H9 (cell line): ENCODE results near the gene SULT1E1. TPM values are rescaled to one million over a fixed set of nuclear protein-coding genes. Genes with fewer than 3 reads are reported as not detected.

Source experiments
- DNase-seq: peaks from one replicate; pipeline ENCODE4 v3.0.0-alpha.2; 2017
- H2AFZ ChIP-seq: one replicate; pipeline ENCODE4 v1.6.1; 2013; ENCODE audit warnings: mild to moderate bottlenecking, low read length, control low read depth, moderate library complexity
- H2AK5ac ChIP-seq: 2 replicates; pipeline ENCODE4 v1.6.1; 2013; ENCODE audit warnings: low read length, control low read depth, mixed read lengths; ENCODE audit not compliant: insufficient read length
- H2BK120ac ChIP-seq: one replicate; pipeline ENCODE4 v1.6.1; 2013; ENCODE audit warnings: low read depth, mild to moderate bottlenecking, low read length, control low read depth, inconsistent platforms; ENCODE audit not compliant: poor library complexity, severe bottlenecking
- H2BK12ac ChIP-seq: 2 replicates; pipeline ENCODE4 v1.6.1; 2013; ENCODE audit warnings: low read length, control low read depth, mixed read lengths, low read depth; ENCODE audit not compliant: insufficient read length
- H2BK15ac ChIP-seq: 2 replicates; pipeline ENCODE4 v1.6.1; 2013; ENCODE audit warnings: low read depth, low read length, control low read depth
- H2BK20ac ChIP-seq: one replicate; pipeline ENCODE4 v1.6.1; 2013; ENCODE audit warnings: low read depth, mild to moderate bottlenecking, low read length, control low read depth, inconsistent platforms; ENCODE audit not compliant: poor library complexity, severe bottlenecking
- H2BK5ac ChIP-seq: 2 replicates; pipeline ENCODE4 v1.6.1; 2013; ENCODE audit warnings: low read length, control low read depth, mixed read lengths; ENCODE audit not compliant: insufficient read length
- H3K14ac ChIP-seq: 2 replicates; pipeline ENCODE4 v1.6.1; 2013; ENCODE audit warnings: low read length, control low read depth; ENCODE audit not compliant: insufficient read depth
- H3K18ac ChIP-seq: 2 replicates; pipeline ENCODE4 v1.6.1; 2013; ENCODE audit warnings: low read depth, mild to moderate bottlenecking, mixed read lengths, low read length, control low read depth; ENCODE audit not compliant: insufficient read length
- H3K23ac ChIP-seq: 2 replicates; pipeline ENCODE4 v1.6.1; 2013; ENCODE audit warnings: low read length, control low read depth, mixed read lengths, low read depth; ENCODE audit not compliant: insufficient read length
- H3K23me2 ChIP-seq: 2 replicates; pipeline ENCODE4 v1.6.1; 2013; ENCODE audit warnings: low read depth, mild to moderate bottlenecking, mixed read lengths, low read length, control low read depth; ENCODE audit not compliant: insufficient read length, poor library complexity, severe bottlenecking
- H3K27ac ChIP-seq: 2 replicates; pipeline ENCODE4 v1.5.1; 2013; ENCODE audit warnings: low read length, control low read depth, mixed read lengths, low read depth; ENCODE audit not compliant: insufficient read length
- H3K27me3 ChIP-seq: 2 replicates; pipeline ENCODE4 v1.6.1; 2013; ENCODE audit warnings: low read length, control low read depth, inconsistent platforms; ENCODE audit not compliant: insufficient read depth
- H3K4ac ChIP-seq: 2 replicates; pipeline ENCODE4 v1.6.1; 2013; ENCODE audit warnings: low read depth, mild to moderate bottlenecking, control low read depth, inconsistent platforms, low read length, moderate library complexity
- H3K4me1 ChIP-seq: 2 replicates; pipeline ENCODE4 v1.6.1; 2013; ENCODE audit warnings: low read length, control low read depth, inconsistent platforms; ENCODE audit not compliant: insufficient read depth
- H3K4me2 ChIP-seq: 2 replicates; pipeline ENCODE4 v1.6.1; 2013; ENCODE audit warnings: low read length, control low read depth, mixed read lengths; ENCODE audit not compliant: insufficient read length, insufficient read depth
- H3K56ac ChIP-seq: 2 replicates; pipeline ENCODE4 v1.6.1; 2013; ENCODE audit warnings: low read depth, mild to moderate bottlenecking, mixed read lengths, low read length, control low read depth; ENCODE audit not compliant: insufficient read length
- H3K79me1 ChIP-seq: 2 replicates; pipeline ENCODE4 v1.6.1; 2013; ENCODE audit warnings: low read depth, mild to moderate bottlenecking, moderate library complexity, low read length, control low read depth, inconsistent platforms; ENCODE audit not compliant: insufficient read depth, poor library complexity, severe bottlenecking
- H3K79me2 ChIP-seq: 2 replicates; pipeline ENCODE4 v1.6.1; 2013; ENCODE audit warnings: low read length, control low read depth, inconsistent platforms; ENCODE audit not compliant: insufficient read depth
- H3K9ac ChIP-seq: 2 replicates; pipeline ENCODE4 v1.6.1; 2013; ENCODE audit warnings: low read length, control low read depth, mixed read lengths; ENCODE audit not compliant: insufficient read length; ENCODE audit errors: extremely low read depth
- H3K9me3 ChIP-seq: one replicate; pipeline ENCODE4 v1.6.1; 2013; ENCODE audit warnings: low read depth, low read length, inconsistent platforms; ENCODE audit not compliant: control insufficient read depth
- H3T11ph ChIP-seq: one replicate; pipeline ENCODE4 v1.6.1; 2013; ENCODE audit warnings: mild to moderate bottlenecking, low read length, control low read depth, inconsistent platforms
- H4K20me1 ChIP-seq: one replicate; pipeline ENCODE4 v1.6.1; 2013; ENCODE audit not compliant: control insufficient read depth, insufficient read length, insufficient read depth
- H4K5ac ChIP-seq: 2 replicates; pipeline ENCODE4 v1.6.1; 2013; ENCODE audit warnings: low read depth, mild to moderate bottlenecking, mixed read lengths, low read length, control low read depth; ENCODE audit not compliant: insufficient read length
- H4K8ac ChIP-seq: replicated peaks from 2 replicates; pipeline ENCODE4 v1.6.1; 2013; ENCODE audit warnings: low read length, control low read depth, mixed read lengths, low read depth; ENCODE audit not compliant: insufficient read length
- H4K91ac ChIP-seq: 2 replicates; pipeline ENCODE4 v1.6.1; 2013; ENCODE audit warnings: low read depth, mild to moderate bottlenecking, moderate library complexity, mixed read lengths, low read length, control low read depth; ENCODE audit not compliant: insufficient read length
- H3K27ac Mint-ChIP-seq, 3 experiments: 2 replicates in 2 of 3; 3 replicates in 1 of 3; pipeline ENCODE4 v1.8.0; 2020 to 2021; ENCODE audit warnings: mixed read lengths in 3 of 3, mild to moderate bottlenecking in 1 of 3, moderate library complexity in 1 of 3
- H3K27me3 Mint-ChIP-seq: 2 replicates; pipeline ENCODE4 v1.8.0; 2021; ENCODE audit warnings: low read depth, mild to moderate bottlenecking, moderate library complexity, mixed read lengths
- H3K36me3 Mint-ChIP-seq, 3 experiments: 2 replicates in 2 of 3; 3 replicates in 1 of 3; pipeline ENCODE4 v1.8.0; 2020 to 2021; ENCODE audit warnings: low read depth in 3 of 3, mixed read lengths in 3 of 3; ENCODE audit not compliant: insufficient read depth in 1 of 3
- H3K4me1 Mint-ChIP-seq, 2 experiments: 2 replicates each; pipeline ENCODE4 v1.8.0; 2020; ENCODE audit warnings: mixed read lengths in 2 of 2
- H3K4me3 Mint-ChIP-seq, 2 experiments: 2 replicates in 1 of 2; 3 replicates in 1 of 2; pipeline ENCODE4 v1.8.0; 2020 to 2021; ENCODE audit warnings: mild to moderate bottlenecking in 2 of 2, mixed read lengths in 2 of 2, moderate library complexity in 1 of 2
- H3K9me3 Mint-ChIP-seq, 2 experiments: 2 replicates in 1 of 2; 3 replicates in 1 of 2; pipeline ENCODE4 v1.8.0; 2020; ENCODE audit warnings: mild to moderate bottlenecking in 2 of 2, mixed read lengths in 2 of 2, moderate library complexity in 1 of 2
- WGBS: extraction: QIAGEN DNeasy Blood & Tissue Kit; methylation state at CpG from one replicate; pipeline ENCODE4 v1.1.7; 2013; ENCODE audit warnings: missing lambda C conversion rate, low lambda C conversion rate, mixed read lengths; ENCODE audit not compliant: insufficient read length; ENCODE audit errors: extremely low coverage; 5-methylcytosine and 5-hydroxymethylcytosine counted together
- total RNA-seq: library from RNA; stranded (reverse); gene quantifications from 2 replicates; pipeline ENCODE4 v1.2.1, GENCODE V29; 2021
- TF ChIP-seq, protein P1 (sequence below): fragments of 200-600 bp; sonication (generic); conservative IDR thresholded peaks from 3 replicates; pipeline ENCODE4 v1.8.0; 2021; ENCODE audit warnings: antibody characterized with exemption, mild to moderate bottlenecking

Gene SULT1E1
- total RNA-seq, 1 experiment from 2014 or later, result not detected

GRCh38 chr4:69877453-69877852, 17.5 kb upstream of the SULT1E1 start:
- no peak overlapping the region for H3K9ac ChIP-seq
- no peaks in the 10 kb centered on the region for H3K4me1 ChIP-seq
- no peak overlapping the region for H3T11ph ChIP-seq
- H3K14ac ChIP-seq, result no peak overlapping the region
- H3K79me1 ChIP-seq, result no peaks in the 10 kb centered on the region
- H3K18ac ChIP-seq, result no peak overlapping the region
- H3K9me3 Mint-ChIP-seq, result peaks cover 0 to under 1% of the 10 kb centered on the region in 2 experiments; a peak in 1 of 5 replicates
- no peaks in the 10 kb centered on the region for H3K27me3 ChIP-seq
- H4K5ac ChIP-seq, result no peak overlapping the region
- no peak overlapping the region for H4K8ac ChIP-seq
- TF ChIP-seq, protein P1, sequence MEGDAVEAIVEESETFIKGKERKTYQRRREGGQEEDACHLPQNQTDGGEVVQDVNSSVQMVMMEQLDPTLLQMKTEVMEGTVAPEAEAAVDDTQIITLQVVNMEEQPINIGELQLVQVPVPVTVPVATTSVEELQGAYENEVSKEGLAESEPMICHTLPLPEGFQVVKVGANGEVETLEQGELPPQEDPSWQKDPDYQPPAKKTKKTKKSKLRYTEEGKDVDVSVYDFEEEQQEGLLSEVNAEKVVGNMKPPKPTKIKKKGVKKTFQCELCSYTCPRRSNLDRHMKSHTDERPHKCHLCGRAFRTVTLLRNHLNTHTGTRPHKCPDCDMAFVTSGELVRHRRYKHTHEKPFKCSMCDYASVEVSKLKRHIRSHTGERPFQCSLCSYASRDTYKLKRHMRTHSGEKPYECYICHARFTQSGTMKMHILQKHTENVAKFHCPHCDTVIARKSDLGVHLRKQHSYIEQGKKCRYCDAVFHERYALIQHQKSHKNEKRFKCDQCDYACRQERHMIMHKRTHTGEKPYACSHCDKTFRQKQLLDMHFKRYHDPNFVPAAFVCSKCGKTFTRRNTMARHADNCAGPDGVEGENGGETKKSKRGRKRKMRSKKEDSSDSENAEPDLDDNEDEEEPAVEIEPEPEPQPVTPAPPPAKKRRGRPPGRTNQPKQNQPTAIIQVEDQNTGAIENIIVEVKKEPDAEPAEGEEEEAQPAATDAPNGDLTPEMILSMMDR, result no peak
- H4K91ac ChIP-seq, result no peak overlapping the region
- no peak overlapping the region for H3K4me3 Mint-ChIP-seq
- H4K20me1 ChIP-seq, result no peaks in the 10 kb centered on the region
- no peak for DNase-seq
- WGBS, result no CpG with 5 or more reads among the region's 2 CpGs
- H2BK5ac ChIP-seq, result no peak overlapping the region
- H3K27me3 Mint-ChIP-seq, result no peaks in the 10 kb centered on the region; the same call in 1 of the 2 replicates
- H2AFZ ChIP-seq, result no peak overlapping the region
- no peak overlapping the region for H3K27ac ChIP-seq
- no peak overlapping the region for H2BK20ac ChIP-seq
- H3K36me3 Mint-ChIP-seq, result no peaks in the 10 kb centered on the region; a peak in 1 of 7 replicates
- no peak overlapping the region for H2BK15ac ChIP-seq
- no peak overlapping the region for H3K4ac ChIP-seq
- no peak overlapping the region for H2AK5ac ChIP-seq
- H3K23ac ChIP-seq, result no peak overlapping the region
- H3K79me2 ChIP-seq, result no peaks in the 10 kb centered on the region
- no peak overlapping the region for H3K4me2 ChIP-seq
- H2BK120ac ChIP-seq, result no peak overlapping the region
- H2BK12ac ChIP-seq, result no peak overlapping the region
- H3K9me3 ChIP-seq, result no peaks in the 10 kb centered on the region
- no peak overlapping the region for H3K56ac ChIP-seq
- H3K27ac Mint-ChIP-seq, result no peak overlapping the region
- no peaks in the 10 kb centered on the region for H3K23me2 ChIP-seq
- peaks cover 3% of the 10 kb centered on the region in 2 experiments; a peak in 1 of 4 replicates for H3K4me1 Mint-ChIP-seq
